ENCODE results near the gene PI4KA.
"Not testable (repeated sequence)": the region's sequence is repeated elsewhere in the genome, so short reads cannot be mapped to it uniquely, and the experiment has no call there.

The PI4KA gene

DNA sequence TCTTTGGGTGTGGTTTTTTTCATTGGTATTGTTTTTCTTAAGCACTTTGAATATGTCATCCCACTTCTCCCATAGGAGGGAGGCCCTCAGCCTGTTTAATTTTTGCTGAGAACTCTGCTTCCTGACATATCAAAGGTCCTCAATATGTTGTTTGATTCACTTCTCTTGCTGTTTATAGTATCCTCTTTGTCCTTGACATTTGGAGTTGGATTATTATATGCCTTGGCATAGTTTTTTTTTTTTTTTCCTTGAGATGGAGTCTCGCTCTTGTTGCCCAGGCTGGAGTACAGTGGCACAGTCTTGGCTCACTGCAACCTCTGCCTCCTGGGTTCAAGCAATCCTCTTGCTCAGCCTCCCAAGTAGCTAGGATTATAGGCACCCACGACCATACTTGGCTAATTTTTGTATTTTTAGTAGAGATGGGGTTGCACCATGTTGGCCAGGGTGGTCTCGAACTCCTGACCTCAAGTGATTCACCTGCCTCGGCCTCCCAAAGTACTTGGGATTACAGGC, 196.0 kb downstream of the PI4KA start:
- DNase-seq = not testable (repeated sequence)

DNA sequence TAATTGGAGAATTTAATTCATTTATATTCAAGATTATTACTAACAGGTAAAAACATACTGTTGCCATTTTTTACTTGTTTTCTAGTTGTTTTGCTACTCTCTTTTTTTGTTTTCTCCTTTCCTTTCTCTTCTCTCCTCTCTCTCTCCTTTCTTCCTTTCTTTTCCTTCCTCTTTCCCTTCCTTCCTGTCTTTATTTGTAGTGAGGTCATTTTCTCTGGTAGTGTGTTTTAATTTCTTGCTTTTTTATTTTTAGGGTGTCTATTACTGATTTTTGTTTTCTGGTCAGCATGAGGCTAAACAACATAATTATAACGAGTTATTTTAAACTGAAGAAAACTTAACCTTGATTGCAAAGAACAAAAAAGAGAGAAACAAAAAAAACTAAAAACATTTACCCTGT, 197.1 kb downstream of the PI4KA start:
- DNase-seq = no peak

DNA sequence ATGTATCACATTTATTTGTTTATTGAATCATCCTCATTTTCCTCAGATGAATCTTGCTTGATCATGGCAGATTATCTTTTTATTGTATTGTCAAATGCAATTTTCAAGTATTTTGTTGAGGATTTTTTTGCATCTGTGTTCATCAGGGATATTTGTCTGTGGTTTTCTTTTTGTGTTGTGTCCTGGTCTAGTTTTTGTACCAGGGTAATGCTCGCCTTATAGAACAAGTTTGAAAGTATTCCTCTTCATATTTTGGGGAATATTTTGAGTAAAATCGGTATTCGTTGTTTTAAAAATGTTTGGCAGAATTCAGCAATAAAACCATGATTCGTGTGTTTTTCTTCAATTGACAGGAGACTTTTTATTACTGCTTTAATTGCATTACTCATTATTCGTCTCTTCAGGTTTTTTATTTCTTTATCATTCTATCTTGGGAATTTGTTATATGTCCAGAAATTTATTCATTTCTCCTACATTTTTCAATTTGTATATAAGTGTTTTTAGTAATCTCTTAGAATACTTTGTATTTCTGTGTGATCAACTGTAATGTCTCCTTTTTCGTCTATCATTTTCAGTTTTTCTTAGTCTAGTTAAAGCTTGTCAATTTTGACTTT, 198.1 kb downstream of the PI4KA start:
- no peak for DNase-seq

DNA sequence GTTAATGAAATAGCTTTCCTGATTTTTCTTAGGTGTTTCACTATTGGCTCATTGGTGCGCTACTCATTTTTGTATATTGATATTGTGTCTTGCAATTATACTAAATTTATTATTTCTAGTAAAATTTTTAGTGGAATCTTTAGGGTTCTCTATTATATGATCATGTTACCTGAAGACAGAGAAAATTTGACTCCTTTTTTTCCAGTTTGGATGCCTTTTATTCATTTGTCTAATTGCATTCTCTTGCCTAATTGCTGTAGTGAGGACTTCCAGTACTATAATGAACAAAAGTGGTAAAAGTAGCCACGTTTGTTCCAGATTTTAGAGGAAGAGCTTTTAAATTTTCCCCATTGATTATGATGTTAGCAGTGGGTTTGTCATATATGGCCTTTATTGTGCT, 198.7 kb downstream of the PI4KA start:
- DNase-seq = no peak

DNA sequence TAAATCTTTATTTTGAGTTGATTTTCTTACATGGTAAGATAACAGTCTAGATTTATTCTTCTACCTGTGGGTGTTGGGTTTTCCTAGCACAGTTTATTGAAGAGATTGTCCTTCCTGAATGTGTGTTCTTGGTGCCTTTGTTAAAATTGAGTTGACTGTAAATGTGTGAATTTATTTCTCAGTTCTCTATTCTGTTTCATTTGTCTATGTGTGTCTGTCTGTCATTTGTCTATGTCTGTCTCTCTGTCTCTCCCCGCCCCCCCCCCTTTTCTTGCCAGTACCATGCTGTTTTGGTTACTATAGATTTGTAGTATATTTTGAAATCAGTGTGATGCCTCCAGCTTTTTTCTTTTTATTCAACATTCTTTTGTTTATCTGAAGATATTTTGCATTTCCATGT, 199.4 kb downstream of the PI4KA start:
- DNase-seq = no peak

DNA sequence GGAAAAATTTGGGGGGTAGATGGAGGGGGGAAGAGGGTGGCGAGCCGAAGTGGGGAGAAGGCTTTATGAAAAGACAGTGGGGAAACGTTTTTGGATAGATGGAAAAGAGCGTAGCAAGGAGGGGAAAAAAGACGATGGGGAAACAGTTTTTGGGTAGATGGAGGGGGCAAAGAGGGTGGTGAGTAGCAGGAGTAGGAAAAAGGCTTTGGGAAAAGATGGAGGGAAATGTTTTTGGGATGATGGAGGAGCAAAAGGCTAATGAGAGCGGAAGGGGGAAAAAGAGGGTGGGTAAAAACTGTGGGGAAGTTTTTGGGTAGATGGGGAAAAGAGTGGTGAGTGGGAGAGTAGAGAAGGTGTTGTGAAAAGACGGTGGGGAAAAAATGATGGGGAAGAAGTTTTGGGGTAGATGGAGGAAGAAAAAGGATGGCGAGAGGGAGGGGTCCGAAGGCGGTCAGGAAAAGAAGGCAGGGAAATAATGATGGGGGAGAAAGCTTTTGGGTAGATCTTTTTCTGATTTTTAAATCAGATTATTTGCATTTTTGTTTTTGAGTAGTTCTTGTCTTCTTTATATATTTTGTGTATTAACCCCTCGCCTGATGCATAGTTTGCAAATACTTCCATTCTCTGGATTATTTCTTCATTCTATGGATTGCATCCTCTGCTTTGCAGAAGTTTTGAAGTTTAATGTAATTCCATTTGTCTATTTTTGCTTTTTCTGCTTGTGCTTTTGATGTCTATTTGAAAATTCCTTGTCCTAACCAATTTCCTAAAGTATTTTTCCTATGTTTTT, 200.0 kb downstream of the PI4KA start:
- no peak for DNase-seq

DNA sequence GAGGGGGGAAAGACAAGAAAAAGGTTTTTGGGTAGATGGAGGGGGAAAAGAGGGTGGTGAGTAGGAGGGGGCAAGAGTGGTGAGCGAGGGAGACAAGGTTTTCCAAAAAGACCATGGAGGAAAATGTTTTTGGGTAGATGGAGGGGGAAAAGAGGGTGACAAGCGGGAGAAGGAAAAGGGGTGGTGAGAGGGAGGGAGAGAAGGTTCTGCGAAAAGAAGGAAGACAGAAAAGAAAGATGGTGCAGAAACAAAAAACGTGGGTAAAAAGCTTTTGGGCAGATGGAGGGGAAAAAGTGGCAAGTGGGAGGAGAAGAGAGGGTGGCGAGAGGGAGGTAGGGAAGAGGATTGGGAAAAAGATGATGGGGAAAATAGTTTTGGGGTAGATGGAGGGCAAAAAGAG, 200.6 kb downstream of the PI4KA start:
- DNase-seq = no peak
